UCSD-AML1 (cell line): ENCODE measurements around the gene KCNH4.

Experiments
- DNase-seq: peaks from one replicate; lab custom pipeline; 2025; ENCODE audit not compliant: unreplicated experiment; lab: John Stamatoyannopoulos, UW

The KCNH4 gene

DNA sequence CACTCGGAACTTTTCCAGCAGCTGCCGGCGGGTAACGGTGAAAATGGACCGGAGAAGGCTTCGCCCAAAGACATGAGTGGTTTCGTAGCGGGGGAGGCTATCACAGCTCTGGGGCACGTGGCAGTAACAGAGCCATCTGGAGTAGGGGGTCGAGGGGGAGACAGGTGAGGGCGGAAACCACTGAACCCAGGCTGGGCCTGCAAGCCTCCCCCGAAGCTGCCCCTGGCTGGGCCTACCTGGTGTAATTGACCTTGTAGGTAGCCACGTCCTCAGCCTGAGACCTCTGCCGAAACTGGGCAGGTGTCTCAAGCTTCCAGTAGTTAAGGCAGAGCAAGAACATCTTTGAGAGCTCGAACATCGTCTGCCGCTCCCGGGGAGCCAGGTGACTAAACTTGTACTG, 61.6 kb downstream of the KCNH4 start:
- no peak for DNase-seq

DNA sequence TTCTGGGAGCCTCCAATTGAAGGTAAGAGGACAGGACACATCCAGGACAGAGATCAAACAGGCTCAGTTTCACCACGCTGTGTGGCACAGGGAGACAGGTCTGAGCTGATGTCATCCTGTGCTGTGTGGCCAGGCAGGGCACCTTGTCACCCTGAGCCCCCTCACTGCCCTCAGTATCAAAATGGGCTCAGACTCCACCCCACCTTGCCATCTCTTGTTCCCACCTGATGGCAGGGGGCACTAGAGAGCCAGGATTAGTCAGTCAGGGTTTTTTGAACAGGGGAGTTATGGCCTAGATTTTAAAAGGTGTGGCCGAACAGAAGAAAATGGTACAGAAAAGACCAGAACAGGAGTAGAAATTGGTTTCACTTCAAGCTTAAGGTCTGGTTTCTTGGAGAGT, 62.4 kb downstream of the KCNH4 start:
- peak; percentile 31 for DNase-seq

DNA sequence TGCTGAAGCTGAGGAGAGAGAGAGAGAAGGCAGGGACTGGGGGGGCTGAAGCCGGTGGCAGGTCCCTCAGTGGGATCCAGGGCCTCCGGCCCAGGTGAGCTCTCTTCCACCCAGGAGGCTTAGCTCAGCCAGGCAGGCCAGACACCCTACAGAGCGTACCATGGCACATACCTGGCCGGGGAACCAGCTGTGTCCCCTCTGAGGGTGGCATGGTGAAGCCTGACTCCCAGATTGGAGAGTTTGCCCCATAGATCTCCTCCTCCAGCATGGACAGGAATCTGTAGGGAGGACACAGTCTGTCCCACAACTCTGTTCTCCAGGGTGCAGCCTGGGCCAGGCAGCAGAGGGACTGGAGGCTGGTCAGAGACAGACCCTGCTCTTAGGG, 62.8 kb downstream of the KCNH4 start:
- no peak for DNase-seq

DNA sequence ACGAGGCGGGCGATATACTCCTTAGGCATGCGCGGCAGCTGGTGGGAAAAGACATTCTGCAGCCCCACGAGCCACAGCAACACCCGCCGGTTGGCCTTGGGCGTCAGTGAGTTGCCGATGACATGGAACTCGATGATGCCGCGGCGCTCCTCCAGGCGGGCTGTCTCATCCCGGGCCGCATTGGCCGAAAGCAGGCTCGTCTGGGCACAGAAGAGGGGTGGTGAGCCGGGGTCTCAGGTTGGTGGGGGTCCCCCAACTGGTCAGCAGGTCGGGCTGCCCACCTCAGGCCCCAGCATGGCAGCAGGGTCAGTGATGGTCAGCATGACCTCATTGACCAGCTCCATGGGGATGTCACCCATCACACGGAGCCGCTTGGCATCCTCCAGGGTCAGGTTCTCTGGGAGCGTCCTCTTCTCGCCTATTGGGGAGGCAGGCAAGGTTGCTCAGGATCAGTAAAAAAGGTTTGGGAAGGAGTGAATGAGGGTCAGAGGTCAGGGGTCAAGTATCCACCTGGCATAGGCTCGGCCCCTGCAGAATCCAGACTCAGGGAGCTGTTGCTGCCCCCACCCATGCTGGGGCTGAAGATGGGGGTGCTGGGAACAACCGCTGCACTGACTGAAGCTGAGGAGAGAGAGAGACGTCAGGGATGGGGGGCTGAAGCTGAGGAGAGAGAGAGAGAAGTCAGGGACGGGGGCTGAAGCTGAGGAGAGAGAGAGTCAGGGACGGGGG, 63.4 kb downstream of the KCNH4 start:
- DNase-seq, result no peak

DNA sequence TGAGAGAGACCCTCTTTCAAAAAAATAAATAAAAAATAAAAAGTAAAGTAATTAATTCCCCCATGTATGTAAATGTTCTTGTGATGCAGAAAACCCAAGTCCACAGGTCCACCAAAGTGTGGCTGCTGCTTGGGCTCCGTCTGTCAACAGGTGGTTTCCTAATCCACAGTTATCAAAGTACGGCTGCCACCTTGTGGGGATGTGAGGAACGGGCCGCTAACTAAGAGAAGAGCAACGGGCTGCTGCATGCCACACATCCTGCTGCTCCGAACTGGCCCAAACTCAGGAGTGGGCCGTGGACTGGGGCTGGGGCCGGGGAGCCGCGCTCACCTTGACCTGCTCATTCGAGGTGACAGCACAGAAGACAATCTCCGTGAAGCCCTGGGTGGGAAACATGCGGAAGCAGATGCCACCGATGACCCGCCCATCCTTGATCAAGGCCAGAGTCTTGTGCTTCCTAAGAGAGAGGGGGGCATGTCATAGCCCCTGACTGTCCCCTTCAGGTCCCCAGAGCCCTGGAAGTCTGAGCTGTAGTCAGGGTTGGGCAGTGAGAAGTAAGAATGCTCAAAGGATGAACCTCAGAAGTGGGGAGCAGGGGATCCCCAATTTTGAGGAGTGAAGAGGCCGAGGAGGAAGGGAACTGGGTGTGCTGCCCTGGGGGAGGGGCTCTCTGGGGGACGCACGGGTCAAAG, 64.1 kb downstream of the KCNH4 start:
- DNase-seq, result peak; percentile 73

GRCh38 chr17:42114118-42114517, 66.8 kb downstream of the KCNH4 start:
- DNase-seq, result no peak

GRCh38 chr17:42113293-42114069, 67.5 kb downstream of the KCNH4 start:
- DNase-seq, result no peak

DNA sequence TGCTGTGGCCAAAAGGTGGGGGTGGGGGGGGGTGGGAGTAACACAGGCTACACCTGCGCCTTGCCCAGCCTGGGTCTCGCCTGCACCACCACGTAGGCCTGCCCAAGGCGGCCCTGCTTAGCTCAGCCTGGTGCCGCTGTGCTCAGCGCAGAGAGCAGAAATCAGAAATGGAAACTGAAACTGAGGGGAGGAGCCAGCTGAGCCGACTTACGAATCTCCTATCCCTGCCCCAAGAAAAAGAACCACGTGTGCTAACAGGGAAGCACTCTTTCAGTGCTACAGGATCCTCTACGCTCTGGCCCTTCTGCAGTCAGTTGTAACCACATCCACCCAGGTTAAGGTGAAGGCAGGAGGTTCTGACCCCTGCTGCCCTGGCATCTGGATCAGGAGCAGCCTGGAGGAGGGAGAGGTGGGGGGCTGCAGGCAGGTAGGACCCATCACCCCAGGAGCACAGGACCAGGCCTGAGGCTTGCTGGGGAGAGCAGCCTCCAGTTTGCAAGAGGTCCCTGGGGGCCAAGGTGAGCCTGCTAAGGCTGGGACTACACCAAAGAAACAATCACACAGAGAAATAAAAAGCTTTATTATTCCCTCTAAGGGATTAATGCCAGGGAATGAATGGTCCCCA, 68.3 kb downstream of the KCNH4 start, which contains the start of gene DHX58:
DHX58 (minus strand) TSS at position 163 of the 625 bp plus-strand sequence. CDS start 822 bp downstream, outside the sequence.
- DNase-seq, result peak; percentile 72

GRCh38 chr17:42111871-42112551, 68.9 kb downstream of the KCNH4 start:
- peak; percentile 62 for DNase-seq

- no peak for DNase-seq
Measured at GRCh38 chr17:42111265-42111636, 69.7 kb downstream of the KCNH4 start.

GRCh38 chr17:42110301-42111264, 70.4 kb downstream of the KCNH4 start:
- no peak for DNase-seq

- DNase-seq, result no peak
Measured at GRCh38 chr17:42109086-42109485, 71.9 kb downstream of the KCNH4 start.

- peak; percentile 60 for DNase-seq
Measured at GRCh38 chr17:42107597-42108576, 73.1 kb downstream of the KCNH4 start.

GRCh38 chr17:42107124-42107523, 73.8 kb downstream of the KCNH4 start:
- DNase-seq, result no peak
